HCT116 (cell line): ENCODE results near the gene SLC25A36. TPM values are rescaled to one million over a fixed set of nuclear protein-coding genes. Genes with fewer than 3 reads are reported as not detected.

Experiments used
- ATAC-seq: fragments of 200-7000 bp; cut with Tn5 transposase; 2 replicates; pipeline ENCODE4 v1.9.1; 2020; ENCODE audit warnings: mild to moderate bottlenecking, moderate library complexity
- BruUV-seq: library from RNA; stranded (reverse); fragments of 400-500 nt; replicated peaks from 2 replicates; lab custom pipeline; 2021; lab: Mats Ljungman, UMichigan
- CTCF ChIA-PET: fragments of 300-600 bp; sonication (Branson Sonifier 250); formaldehyde crosslinking; loops from one replicate; lab custom pipeline; 2021; ENCODE audit warnings: antibody characterized with exemption; lab: Charles Lee
- POLR2A ChIA-PET: fragments of 300-600, 350-600 bp; sonication (Branson Sonifier 250); formaldehyde crosslinking; loops from one replicate; lab custom pipeline; 2021; ENCODE audit warnings: antibody characterized with exemption; lab: Charles Lee
- RAD21 ChIA-PET, 2 experiments: fragments of 300-600 bp; sonication (Branson Sonifier 250); formaldehyde crosslinking; loops; one replicate each; lab custom pipeline; 2023; ENCODE audit warnings: low total read pairs in 2 of 2; ENCODE audit not compliant: uncharacterized antibody in 2 of 2, unreplicated experiment in 2 of 2, low non-redundant PET in 1 of 2; lab: Charles Lee
- DNase-seq: peaks from one replicate; pipeline ENCODE4 v3.0.0-alpha.2; 2010; ENCODE audit warnings: low read depth, low spot score
- H2AFZ ChIP-seq: fragments of 200-600 bp; shearing (Covaris generic), sonication (generic); 2 replicates; pipeline ENCODE4 v1.6.1; 2017; ENCODE audit warnings: low read depth, mixed run types, mixed read lengths, antibody characterized with exemption, low read length; ENCODE audit not compliant: poor library complexity, severe bottlenecking
- H3K27ac ChIP-seq: 2 replicates; pipeline ENCODE4 v1.5.1; 2012; ENCODE audit warnings: low read depth, low read length
- H3K27me3 ChIP-seq: fragments of 200-600 bp; sonication (generic); 2 replicates; pipeline ENCODE4 v1.6.1; 2016; ENCODE audit warnings: mixed run types, low read length, mixed read lengths; ENCODE audit not compliant: insufficient read depth
- H3K36me3 ChIP-seq, 2 experiments: fragments of 200-500 bp in 1 of 2; fragments of 200-600 bp in 1 of 2; sonication (Bioruptor generic) in 1 of 2; sonication (generic) in 1 of 2; 2 replicates each; pipeline versions ENCODE4 v1.5.1 to v1.6.1; 2014 to 2016; ENCODE audit warnings: low read length in 2 of 2, inconsistent platforms in 1 of 2, mixed read lengths in 1 of 2, mixed run types in 1 of 2; ENCODE audit not compliant: insufficient read depth in 2 of 2, control insufficient read depth in 1 of 2
- H3K4me1 ChIP-seq, 2 experiments: fragments of 200-600 bp in 1 of 2; sonication (generic) in 1 of 2; 2 replicates each; pipeline versions ENCODE4 v1.5.1 to v1.6.1; 2012 to 2017; ENCODE audit warnings: low read length in 2 of 2, inconsistent platforms in 1 of 2, mild to moderate bottlenecking in 1 of 2, mixed read lengths in 1 of 2, mixed run types in 1 of 2, moderate library complexity in 1 of 2; ENCODE audit not compliant: insufficient read depth in 2 of 2, control insufficient read depth in 1 of 2
- H3K4me2 ChIP-seq: fragments of 200-600 bp; sonication (generic); 2 replicates; pipeline ENCODE4 v1.6.1; 2017; ENCODE audit warnings: mixed run types, low read length, mixed read lengths
- H3K4me3 ChIP-seq, 2 experiments: fragments of 200-600 bp in 1 of 2; sonication (generic) in 1 of 2; replicated peaks in 1 of 2; 2 replicates each; pipeline ENCODE4 v1.5.1; 2011 to 2016; ENCODE audit warnings: low read length in 2 of 2, control low read depth in 1 of 2, low read depth in 1 of 2, mild to moderate bottlenecking in 1 of 2, mixed read lengths in 1 of 2, mixed run types in 1 of 2
- H3K79me2 ChIP-seq: fragments of 200-600 bp; sonication (generic); 2 replicates; pipeline ENCODE4 v1.6.1; 2017; ENCODE audit warnings: mild to moderate bottlenecking, mixed run types, low read length, moderate library complexity, mixed read lengths; ENCODE audit not compliant: insufficient read depth
- H3K9ac ChIP-seq: fragments of 200-600 bp; sonication (generic); 2 replicates; pipeline ENCODE4 v1.6.1; 2016; ENCODE audit warnings: low read length, mixed read lengths
- H3K9me2 ChIP-seq: fragments of 200-600 bp; sonication (generic), shearing (Covaris generic); 2 replicates; pipeline ENCODE4 v1.6.1; 2017; ENCODE audit warnings: mixed run types, mild to moderate bottlenecking, moderate library complexity; ENCODE audit not compliant: insufficient read depth
- H3K9me3 ChIP-seq, 2 experiments: fragments of 200-500 bp in 1 of 2; fragments of 200-600 bp in 1 of 2; sonication (Bioruptor generic) in 1 of 2; sonication (generic) in 1 of 2; 2 replicates each; pipeline ENCODE4 v1.6.1; 2014 to 2017; ENCODE audit warnings: low read length in 2 of 2, mixed read lengths in 2 of 2, inconsistent platforms in 1 of 2, low read depth in 1 of 2, mild to moderate bottlenecking in 1 of 2, mixed run types in 1 of 2, moderate library complexity in 1 of 2; ENCODE audit not compliant: control insufficient read depth in 1 of 2, insufficient read depth in 1 of 2
- H4K20me1 ChIP-seq: fragments of 200-600 bp; sonication (generic), shearing (Covaris generic); 2 replicates; pipeline ENCODE4 v1.6.1; 2017; ENCODE audit warnings: mixed run types, mild to moderate bottlenecking, moderate library complexity; ENCODE audit not compliant: insufficient read depth
- EGR1 ChIP-seq: IDR thresholded peaks from 2 replicates; pipeline ENCODE4 v1.6.1; 2012; ENCODE audit warnings: low read depth
- EZH2 ChIP-seq: fragments of 200-600 bp; sonication (generic); IDR thresholded peaks from 2 replicates; pipeline ENCODE4 v1.6.1; 2017; ENCODE audit warnings: antibody characterized with exemption, mixed run types
- SRF ChIP-seq: IDR thresholded peaks from 2 replicates; pipeline ENCODE4 v1.6.1; 2012; ENCODE audit warnings: low read depth
- YY1 ChIP-seq: IDR thresholded peaks from 2 replicates; pipeline ENCODE4 v1.6.1; 2011; ENCODE audit warnings: low read length, low read depth, moderate library complexity, mild to moderate bottlenecking; ENCODE audit not compliant: insufficient replicate concordance; ENCODE audit errors: extremely low read depth
- ZNF274 ChIP-seq: fragments of 200-500 bp; sonication (Bioruptor generic); IDR thresholded peaks from 2 replicates; pipeline ENCODE4 v1.6.1; 2014; ENCODE audit warnings: mild to moderate bottlenecking, low read depth, low read length, inconsistent platforms
- intact Hi-C: fragments of 100-400 bp; cut with micrococcal nuclease; formaldehyde crosslinking; loops from 2 replicates; pipeline ENCODE4 v1.10.0; 2022
- total RNA-seq: library from RNA; stranded (reverse); gene quantifications from one replicate; pipeline ENCODE4 v1.2.1, GENCODE V29; 2021; ENCODE audit not compliant: unreplicated experiment
- TF ChIP-seq, protein P1 (sequence below): IDR thresholded peaks from 2 replicates; pipeline ENCODE4 v1.6.1; 2012; ENCODE audit warnings: low read depth
- TF ChIP-seq, protein P2 (sequence below), 3 experiments: fragments of 200-600 bp in 1 of 3; sonication (generic) in 1 of 3; IDR thresholded peaks in 2 of 3; conservative IDR thresholded peaks in 1 of 3; 2 replicates each; pipeline ENCODE4 v1.5.1; 2012 to 2017; ENCODE audit warnings: low read depth in 2 of 3, low read length in 2 of 3, antibody characterized with exemption in 1 of 3, borderline replicate concordance in 1 of 3, control low read depth in 1 of 3, mild to moderate bottlenecking in 1 of 3, mixed read lengths in 1 of 3, mixed run types in 1 of 3, moderate library complexity in 1 of 3; ENCODE audit not compliant: insufficient read depth in 1 of 3
- TF ChIP-seq, protein P3 (sequence below): IDR thresholded peaks from 2 replicates; pipeline ENCODE4 v1.6.1; 2012
- TF ChIP-seq, protein P4 (sequence below): IDR thresholded peaks from 2 replicates; pipeline ENCODE4 v1.6.1; 2012
- TF ChIP-seq, protein P5 (sequence below): IDR thresholded peaks from 2 replicates; pipeline ENCODE4 v1.6.1; 2011; ENCODE audit warnings: mild to moderate bottlenecking, low read length, moderate library complexity; ENCODE audit not compliant: insufficient replicate concordance; ENCODE audit errors: extremely low read depth

SLC25A36 gene
- total RNA-seq, 1 experiment from 2014 or later = 81.2 TPM

DNA sequence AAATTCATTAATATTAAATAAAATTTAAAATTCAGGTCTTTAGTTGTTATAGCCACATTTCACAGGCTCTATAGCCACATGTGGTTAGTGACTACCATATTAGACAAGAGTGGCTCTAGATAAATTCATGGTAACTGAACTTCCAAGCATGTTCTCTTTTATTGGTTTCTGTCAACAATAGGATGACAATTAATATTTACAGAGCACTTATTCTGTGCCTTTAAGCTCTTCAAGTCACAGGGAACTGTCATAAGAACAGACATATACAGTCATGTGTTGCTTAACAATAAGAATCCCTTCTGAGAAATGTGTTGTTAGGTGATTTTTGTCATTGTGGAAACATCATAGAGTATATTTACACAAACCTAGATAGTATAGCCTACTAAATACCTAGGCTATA is 38.8 kb upstream of the SLC25A36 start (continued):
- TF ChIP-seq, protein P1, sequence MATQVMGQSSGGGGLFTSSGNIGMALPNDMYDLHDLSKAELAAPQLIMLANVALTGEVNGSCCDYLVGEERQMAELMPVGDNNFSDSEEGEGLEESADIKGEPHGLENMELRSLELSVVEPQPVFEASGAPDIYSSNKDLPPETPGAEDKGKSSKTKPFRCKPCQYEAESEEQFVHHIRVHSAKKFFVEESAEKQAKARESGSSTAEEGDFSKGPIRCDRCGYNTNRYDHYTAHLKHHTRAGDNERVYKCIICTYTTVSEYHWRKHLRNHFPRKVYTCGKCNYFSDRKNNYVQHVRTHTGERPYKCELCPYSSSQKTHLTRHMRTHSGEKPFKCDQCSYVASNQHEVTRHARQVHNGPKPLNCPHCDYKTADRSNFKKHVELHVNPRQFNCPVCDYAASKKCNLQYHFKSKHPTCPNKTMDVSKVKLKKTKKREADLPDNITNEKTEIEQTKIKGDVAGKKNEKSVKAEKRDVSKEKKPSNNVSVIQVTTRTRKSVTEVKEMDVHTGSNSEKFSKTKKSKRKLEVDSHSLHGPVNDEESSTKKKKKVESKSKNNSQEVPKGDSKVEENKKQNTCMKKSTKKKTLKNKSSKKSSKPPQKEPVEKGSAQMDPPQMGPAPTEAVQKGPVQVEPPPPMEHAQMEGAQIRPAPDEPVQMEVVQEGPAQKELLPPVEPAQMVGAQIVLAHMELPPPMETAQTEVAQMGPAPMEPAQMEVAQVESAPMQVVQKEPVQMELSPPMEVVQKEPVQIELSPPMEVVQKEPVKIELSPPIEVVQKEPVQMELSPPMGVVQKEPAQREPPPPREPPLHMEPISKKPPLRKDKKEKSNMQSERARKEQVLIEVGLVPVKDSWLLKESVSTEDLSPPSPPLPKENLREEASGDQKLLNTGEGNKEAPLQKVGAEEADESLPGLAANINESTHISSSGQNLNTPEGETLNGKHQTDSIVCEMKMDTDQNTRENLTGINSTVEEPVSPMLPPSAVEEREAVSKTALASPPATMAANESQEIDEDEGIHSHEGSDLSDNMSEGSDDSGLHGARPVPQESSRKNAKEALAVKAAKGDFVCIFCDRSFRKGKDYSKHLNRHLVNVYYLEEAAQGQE = no peak
- TF ChIP-seq EZH2 = no peak
- TF ChIP-seq, protein P2, sequence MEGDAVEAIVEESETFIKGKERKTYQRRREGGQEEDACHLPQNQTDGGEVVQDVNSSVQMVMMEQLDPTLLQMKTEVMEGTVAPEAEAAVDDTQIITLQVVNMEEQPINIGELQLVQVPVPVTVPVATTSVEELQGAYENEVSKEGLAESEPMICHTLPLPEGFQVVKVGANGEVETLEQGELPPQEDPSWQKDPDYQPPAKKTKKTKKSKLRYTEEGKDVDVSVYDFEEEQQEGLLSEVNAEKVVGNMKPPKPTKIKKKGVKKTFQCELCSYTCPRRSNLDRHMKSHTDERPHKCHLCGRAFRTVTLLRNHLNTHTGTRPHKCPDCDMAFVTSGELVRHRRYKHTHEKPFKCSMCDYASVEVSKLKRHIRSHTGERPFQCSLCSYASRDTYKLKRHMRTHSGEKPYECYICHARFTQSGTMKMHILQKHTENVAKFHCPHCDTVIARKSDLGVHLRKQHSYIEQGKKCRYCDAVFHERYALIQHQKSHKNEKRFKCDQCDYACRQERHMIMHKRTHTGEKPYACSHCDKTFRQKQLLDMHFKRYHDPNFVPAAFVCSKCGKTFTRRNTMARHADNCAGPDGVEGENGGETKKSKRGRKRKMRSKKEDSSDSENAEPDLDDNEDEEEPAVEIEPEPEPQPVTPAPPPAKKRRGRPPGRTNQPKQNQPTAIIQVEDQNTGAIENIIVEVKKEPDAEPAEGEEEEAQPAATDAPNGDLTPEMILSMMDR (IDR thresholded peaks at IDR 0.05 in 2 of 3, conservative IDR thresholded peaks at IDR 0.05 in 1 of 3; ENCODE audit: borderline replicate concordance in 1 of 3, insufficient read depth in 1 of 3, low read depth in 2 of 3, low read length in 2 of 3) = no peak

DNA sequence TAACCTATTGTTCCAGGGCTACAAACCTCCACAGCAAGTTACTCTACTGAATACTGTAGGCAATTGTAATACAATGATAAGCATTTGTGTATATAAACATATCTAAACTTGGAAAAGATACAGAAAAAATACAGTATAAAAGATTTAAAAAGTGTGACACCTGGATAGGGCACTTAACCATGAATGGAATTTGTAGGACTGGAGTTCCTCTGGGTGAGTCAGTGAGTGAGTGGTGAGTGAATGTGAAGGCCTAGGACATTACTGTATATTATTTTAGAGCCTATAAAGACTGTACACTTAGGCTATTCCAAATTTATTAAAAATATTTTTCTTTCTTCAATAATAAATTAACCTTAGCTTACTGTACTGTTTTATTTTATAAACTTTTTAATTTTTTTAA is 38.4 kb upstream of the SLC25A36 start:
- Histone ChIP-seq H3K27ac (no peak overlapping the region), H4K20me1 (no peaks in the 10 kb centered on the region), H3K9me3 (no peaks in the 10 kb centered on the region), H3K79me2 (no peaks in the 10 kb centered on the region), H2AFZ (no peak overlapping the region), H3K4me2 (no peak overlapping the region), H3K4me1 (no peaks in the 10 kb centered on the region), H3K36me3 (no peaks in the 10 kb centered on the region), H3K27me3 (no peaks in the 10 kb centered on the region), H3K4me3 (no peak overlapping the region)
- no peak for ATAC-seq
- CTCF ChIA-PET = no interaction called here
- RAD21 ChIA-PET = no interaction called here
- intact Hi-C loops = no loop called here
- TF ChIP-seq EZH2 = no peak
- TF ChIP-seq, protein P3, sequence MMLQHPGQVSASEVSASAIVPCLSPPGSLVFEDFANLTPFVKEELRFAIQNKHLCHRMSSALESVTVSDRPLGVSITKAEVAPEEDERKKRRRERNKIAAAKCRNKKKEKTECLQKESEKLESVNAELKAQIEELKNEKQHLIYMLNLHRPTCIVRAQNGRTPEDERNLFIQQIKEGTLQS = no peak
- no peak for TF ChIP-seq SRF
- TF ChIP-seq, protein P2 (IDR thresholded peaks at IDR 0.05 in 2 of 3, conservative IDR thresholded peaks at IDR 0.05 in 1 of 3; ENCODE audit: borderline replicate concordance in 1 of 3, insufficient read depth in 1 of 3, low read depth in 2 of 3, low read length in 2 of 3) = no peak
- TF ChIP-seq EGR1 = no peak
- TF ChIP-seq ZNF274 = no peak
- TF ChIP-seq, protein P4, sequence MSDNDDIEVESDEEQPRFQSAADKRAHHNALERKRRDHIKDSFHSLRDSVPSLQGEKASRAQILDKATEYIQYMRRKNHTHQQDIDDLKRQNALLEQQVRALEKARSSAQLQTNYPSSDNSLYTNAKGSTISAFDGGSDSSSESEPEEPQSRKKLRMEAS = no peak
- TF ChIP-seq, protein P5, sequence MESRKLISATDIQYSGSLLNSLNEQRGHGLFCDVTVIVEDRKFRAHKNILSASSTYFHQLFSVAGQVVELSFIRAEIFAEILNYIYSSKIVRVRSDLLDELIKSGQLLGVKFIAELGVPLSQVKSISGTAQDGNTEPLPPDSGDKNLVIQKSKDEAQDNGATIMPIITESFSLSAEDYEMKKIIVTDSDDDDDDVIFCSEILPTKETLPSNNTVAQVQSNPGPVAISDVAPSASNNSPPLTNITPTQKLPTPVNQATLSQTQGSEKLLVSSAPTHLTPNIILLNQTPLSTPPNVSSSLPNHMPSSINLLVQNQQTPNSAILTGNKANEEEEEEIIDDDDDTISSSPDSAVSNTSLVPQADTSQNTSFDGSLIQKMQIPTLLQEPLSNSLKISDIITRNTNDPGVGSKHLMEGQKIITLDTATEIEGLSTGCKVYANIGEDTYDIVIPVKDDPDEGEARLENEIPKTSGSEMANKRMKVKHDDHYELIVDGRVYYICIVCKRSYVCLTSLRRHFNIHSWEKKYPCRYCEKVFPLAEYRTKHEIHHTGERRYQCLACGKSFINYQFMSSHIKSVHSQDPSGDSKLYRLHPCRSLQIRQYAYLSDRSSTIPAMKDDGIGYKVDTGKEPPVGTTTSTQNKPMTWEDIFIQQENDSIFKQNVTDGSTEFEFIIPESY = no peak
- no peak for TF ChIP-seq YY1
- TF ChIP-seq, all 23 proteins: peak for 0
- POLR2A ChIA-PET = no interaction called here
- no peak for DNase-seq
- no peaks in the 10 kb centered on the region for H3K9me2 ChIP-seq
- no peak overlapping the region for H3K9ac ChIP-seq
- no TSS peak for BruUV-seq
